CD4-positive, alpha-beta T cell treated with Interleukin-21 for 1 hour (primary cell): ENCODE measurements around the gene TBL3.

Experiments
- DNase-seq: peaks from one replicate; pipeline ENCODE4 v3.0.0-alpha.2; 2020

TBL3 gene

DNA sequence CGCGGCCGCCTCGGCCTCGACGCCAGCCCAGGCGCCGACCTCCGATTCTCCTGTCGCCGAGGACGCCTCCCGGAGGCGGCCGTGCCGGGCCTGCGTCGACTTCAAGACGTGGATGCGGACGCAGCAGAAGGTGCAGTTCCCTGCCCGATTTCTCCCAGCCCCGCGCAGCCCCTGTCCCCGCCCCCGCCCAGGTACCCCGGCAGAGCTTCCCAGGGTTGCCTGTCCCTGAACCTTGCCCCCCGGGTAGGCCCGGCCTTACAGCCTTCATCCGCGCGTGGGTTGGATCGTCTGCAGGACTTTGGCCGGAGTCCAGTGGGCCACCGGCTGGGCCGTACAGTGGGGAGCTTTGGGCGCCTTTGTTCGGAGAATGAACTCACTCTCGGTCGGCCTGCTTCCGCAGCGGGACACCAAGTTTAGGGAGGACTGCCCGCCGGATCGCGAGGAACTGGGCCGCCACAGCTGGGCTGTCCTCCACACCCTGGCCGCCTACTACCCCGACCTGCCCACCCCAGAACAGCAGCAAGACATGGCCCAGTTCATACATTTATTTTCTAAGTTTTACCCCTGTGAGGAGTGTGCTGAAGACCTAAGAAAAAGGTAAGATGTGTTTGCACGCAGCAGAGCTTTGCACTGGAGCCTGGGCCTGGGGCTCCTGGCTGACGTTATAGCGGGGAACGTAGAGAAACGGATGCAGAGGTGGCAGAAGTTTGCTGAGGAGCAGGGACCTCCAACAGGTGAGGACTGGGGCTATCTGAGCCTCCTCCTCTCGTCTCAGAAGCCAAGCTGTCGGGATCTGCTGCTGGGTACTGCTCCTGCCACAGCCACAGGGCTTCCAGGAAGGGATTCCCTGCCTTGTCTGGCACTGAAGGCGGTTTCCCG lies 12.7 kb downstream of the TBL3 start:
- no peak for DNase-seq

DNA sequence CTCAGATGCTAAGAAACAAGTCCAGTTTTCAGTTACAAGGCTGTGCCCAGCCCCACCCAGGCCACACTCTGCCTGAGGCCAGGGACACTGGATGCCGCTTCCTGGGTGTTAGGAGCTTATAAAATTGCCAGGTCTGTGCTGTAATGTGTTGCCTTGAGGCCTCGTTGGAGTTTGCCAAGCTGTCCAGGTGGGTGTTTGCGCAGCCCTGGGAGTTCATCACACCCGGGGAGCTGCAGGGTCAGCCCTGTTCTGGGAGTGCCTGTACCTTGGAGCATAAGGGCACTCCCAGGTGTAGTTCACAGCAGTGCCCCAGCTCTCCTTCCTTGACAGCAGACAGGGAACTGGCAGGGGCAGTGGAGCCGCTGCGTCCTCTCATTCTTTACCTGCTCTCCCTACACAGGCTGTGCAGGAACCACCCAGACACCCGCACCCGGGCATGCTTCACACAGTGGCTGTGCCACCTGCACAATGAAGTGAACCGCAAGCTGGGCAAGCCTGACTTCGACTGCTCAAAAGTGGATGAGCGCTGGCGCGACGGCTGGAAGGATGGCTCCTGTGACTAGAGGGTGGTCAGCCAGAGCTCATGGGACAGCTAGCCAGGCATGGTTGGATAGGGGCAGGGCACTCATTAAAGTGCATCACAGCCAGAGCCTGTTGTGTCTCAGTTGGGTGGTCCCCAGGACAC lies 13.8 kb downstream of the TBL3 start:
- no peak for DNase-seq

DNA sequence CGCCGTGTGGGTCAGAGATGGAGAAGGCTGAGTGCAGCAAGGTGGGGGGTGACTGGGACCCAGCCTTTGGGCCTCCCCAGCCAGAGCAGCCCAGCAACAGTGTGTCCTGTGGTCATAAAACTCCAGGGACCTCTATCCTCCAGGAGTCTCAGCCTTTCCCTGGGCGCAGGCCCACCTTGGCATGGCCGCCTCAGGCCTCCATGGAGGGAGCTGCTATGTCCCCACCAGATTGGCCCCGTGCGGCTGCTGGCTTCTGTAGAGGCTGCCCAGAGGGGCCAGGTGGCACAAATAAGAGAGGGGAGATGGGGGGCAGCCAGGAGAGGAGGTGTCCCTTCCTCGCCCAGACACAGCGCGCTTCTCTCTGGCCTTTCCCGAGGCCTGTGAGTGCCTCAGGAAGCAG lies 15.3 kb downstream of the TBL3 start:
- DNase-seq = no peak

DNA sequence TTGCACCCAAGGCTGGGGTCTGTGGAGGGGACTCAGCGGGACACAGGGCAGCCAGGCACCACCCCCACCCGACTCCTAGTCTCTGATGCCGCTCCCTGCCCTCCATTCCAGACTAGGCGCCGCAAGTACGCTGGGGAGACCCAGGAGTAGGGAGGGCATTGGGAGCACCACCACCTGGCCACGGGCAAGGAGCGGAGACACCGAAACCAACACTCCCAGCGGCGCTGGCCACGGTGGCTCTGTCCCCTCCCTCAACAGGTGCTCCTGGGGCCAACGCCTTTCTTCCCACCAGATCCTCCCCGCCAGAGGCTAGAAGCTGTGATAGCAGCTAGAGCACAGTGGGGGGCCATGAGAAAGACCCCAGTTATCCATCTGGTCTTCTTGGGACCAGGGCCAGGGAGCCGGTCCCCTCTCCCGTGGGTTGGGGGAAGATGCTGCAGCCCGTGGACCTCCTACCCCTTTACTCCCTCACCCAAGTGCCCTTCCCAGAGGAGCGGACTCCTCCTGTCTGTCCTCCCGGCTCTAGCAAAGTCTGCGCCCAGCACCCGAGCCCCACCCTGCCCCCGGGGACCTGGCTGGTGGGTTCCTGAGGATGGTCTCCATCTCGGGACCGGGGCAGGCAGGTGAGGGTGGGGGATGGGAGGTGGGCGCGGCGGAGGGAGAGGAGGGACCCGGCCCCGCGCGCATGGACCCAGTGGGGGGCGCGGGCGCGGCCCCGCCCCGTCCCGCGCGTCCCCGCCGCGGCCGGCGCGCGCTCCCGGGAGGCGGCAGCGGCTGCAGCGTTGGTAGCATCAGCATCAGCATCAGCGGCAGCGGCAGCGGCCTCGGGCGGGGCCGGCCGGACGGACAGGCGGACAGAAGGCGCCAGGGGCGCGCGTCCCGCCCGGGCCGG lies 17.6 kb downstream of the TBL3 start, which contains the start of gene SYNGR3:
Gene SYNGR3, plus strand, starts transcription at position 762 of the 892 bp plus-strand sequence. CDS start 133 bp downstream, outside the sequence.
- no peak for DNase-seq

DNA sequence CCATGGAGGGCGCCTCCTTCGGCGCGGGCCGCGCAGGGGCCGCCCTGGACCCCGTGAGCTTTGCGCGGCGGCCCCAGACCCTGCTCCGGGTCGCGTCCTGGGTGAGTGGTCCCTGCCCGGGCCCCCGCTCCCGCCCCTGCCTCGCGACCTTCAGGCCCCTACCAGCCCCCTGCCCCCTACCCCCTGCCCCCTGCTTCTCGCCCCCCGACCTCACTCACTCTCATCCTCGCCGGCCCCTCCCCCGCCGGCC lies 18.2 kb downstream of the TBL3 start:
- no peak for DNase-seq

DNA sequence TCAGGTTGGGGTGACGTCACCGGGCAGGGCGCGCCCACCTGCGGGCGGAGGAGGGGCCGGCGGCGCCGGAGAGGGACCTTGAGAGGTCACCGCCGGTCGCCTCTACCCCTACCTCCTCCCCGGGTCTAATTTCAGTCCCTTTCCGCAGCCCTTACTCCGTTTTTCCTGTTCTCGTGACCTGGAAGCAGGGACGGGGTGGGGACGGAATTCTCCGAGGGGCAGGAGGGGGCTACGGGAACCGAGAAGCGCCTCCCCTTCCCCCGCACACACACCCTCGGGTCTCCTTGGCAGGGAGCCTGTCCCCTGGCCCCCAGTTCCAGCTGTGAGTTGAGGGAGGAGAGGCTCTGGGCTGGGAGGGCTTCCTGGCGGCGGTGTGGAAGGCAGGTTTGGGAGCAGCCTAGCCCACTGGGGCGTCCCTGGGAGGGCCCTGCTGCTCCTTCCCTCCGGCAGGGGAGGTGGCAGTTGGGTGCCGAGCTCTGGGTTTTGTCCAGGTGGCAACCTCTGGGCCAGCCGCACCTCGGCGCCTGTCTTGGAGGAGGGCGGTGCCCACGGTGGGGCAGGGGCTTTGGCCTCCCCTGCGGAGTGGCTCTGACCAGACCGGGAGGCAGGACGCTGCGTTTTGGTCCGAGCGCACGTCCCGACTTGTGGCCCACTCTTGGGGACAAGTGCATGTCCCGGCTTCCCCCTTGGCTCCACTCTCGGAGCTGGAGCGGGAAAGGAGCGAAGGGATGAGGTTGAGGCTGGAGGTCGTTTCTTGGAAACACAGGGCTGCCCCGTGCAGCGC lies 18.7 kb downstream of the TBL3 start:
- peak; percentile 63 for DNase-seq

DNA sequence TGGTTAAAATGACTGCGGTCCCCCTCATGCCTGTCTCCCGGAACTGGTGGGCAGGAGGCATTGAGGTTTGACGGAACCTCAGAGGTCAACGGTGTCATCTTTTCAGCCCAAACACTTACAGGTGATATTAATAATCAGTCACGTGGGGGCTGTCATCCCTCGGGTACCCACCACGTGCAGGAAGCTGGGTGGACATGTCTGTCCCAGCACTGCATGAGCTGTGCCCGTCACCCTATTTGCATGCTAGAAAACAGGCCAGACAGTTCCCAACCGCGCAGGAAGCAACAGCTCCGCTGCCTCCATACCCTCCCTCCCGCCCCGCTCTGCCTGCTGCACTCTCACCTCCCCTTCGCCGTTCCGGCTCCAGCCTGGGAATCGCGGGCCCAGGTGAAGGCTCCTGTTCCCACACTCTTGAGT lies 19.3 kb downstream of the TBL3 start:
- DNase-seq = peak; percentile 73

DNA sequence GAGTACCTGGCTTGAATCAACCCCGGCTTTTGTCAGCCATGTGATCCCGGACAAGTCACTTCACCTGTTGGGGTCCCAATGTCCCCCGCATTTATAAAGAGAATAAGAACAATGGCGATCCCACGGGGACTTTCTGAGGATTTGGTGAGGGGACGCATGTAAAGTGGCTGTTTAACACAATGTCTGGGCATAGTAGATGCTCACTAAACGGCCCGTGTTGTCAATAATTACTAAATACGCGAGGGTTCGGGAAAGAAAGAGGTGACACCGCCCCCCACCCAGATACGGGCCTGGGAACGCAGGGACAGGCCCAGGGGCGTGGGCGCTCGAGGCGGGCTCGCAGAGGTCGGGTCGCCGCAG lies 19.7 kb downstream of the TBL3 start:
- no peak for DNase-seq

DNA sequence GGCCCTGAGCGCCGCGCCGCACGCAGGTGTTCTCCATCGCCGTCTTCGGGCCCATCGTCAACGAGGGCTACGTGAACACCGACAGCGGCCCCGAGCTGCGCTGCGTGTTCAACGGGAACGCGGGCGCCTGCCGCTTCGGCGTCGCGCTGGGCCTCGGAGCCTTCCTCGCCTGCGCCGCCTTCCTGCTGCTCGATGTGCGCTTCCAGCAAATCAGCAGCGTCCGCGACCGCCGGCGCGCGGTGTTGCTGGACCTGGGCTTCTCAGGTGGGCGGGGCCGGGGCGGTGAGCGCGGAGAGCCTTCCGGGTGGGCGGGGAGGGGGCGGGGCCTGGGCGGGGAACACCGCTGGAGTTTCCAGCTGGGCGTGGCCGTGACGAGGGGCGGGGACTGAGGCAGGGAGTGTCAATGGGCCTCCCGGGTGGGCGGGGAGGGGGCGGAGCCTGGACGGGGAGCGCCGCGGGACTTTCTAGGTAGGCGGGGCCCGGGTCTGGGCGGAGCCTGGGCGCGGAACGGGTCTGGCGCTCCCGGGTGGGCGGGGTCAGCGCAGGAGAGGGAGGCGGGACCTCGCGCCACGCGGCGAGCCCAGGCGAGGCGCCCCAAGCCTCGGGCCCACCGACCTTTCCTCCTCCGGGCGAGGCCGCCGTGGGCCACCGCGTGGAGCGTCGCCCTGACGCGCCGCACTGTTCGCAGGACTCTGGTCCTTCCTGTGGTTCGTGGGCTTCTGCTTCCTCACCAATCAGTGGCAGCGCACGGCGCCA lies 20.3 kb downstream of the TBL3 start:
- peak; percentile 98 for DNase-seq

DNA sequence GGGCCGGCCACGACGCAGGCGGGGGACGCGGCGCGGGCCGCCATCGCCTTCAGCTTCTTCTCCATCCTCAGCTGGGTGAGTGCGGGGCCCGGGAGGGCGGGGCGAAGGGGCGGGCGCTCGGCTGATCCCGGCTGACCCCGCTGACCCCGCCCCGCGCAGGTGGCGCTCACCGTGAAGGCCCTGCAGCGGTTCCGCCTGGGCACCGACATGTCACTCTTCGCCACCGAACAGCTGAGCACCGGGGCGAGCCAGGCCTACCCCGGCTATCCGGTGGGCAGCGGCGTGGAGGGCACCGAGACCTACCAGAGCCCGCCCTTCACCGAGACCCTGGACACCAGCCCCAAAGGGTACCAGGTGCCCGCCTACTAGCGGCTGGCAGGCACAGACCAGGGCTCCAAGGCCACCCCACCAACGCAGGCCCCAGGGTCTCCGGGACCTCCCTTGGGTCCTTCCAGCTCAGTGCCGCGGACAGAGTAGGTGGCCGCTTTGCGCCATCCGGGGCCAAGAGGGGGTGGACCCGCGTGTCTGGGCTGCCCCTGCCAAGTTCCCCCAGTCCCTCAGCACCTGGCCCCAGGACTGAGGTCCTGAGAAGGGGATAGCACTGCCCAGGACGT lies 21.0 kb downstream of the TBL3 start:
- no peak for DNase-seq

DNA sequence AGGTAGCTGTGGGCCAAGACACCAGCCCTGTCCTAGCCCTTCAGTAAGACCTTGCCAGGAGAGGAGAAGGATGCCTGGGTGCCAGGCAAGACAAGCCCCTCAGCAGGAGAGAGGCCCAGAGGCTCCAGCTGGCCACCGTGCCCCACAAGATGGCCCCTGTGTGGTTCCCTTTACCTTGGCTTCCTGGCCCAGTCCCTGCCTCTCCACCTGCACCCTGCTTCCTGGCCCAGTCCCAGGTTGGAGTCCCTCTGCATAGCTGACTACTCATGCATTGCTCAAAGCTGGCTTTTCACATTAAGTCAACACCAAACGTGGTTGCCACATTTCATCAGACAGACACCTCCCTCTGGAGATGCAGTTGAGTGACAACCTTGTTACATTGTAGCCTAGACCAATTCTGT lies 21.9 kb downstream of the TBL3 start:
- DNase-seq = peak; percentile 25

DNA sequence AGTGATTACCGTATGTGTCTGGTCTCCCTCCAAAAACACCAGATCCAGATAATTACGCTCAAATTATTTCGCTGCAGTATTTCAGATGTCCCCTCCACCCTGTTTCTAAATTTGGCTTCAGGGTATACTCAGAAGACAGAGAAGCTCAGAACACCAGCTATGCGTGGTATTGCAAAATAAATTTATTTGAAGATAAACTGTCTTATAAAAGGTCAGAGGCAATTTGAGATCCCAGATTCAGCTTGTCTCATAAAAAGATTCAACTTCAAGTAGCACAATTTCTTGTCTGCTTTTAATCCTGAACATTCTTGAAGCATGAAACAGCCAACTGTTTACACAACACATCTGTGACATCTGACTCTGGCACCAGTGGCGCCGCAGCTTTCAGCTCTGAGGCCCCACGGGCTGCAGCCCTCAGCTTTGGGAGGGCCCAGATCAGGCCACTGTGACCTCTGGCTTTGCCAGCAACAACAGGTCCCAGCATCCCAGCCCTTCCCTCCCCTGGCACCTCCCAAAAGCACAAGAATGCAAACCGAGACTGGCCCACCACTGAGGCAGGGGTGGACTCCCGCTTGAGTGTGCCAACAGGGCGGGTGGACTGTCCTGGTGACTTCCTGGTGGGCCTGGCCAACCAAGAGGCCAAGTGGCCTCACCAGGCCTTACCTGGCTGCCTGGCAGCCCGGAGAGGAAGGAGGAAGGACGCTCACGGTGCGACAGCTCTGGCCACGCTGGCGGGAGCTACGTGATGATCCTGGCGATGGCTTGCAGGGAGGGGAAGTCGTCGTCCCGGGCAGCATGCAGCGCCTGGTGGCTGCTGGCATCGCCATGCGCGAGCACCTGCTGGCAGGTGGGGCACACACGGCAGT lies 25.9 kb downstream of the TBL3 start:
- DNase-seq = no peak

DNA sequence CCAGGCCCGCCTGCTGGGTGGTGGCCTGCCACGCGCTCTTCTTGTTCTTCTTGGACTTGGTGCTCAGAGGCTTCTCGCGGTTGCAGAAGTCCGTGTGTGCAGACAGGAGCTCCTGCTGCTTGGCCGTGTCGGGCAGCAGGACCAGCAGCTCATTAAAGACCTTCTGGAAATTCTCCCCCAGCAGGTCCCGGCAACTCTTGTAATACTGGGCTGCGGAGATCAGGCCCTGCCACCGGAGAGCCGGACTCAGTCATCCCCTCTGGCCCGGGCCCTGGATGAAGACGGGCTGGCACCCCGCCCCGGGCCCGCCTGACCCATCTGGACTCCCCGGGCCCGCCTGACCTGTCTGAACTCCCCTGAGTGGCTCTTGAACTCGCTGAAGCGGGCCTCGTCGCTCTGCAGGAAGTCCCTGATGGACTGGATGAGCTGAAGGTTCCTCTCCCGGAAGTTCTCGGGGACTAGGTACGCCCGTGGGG lies 26.5 kb downstream of the TBL3 start:
- no peak for DNase-seq

DNA sequence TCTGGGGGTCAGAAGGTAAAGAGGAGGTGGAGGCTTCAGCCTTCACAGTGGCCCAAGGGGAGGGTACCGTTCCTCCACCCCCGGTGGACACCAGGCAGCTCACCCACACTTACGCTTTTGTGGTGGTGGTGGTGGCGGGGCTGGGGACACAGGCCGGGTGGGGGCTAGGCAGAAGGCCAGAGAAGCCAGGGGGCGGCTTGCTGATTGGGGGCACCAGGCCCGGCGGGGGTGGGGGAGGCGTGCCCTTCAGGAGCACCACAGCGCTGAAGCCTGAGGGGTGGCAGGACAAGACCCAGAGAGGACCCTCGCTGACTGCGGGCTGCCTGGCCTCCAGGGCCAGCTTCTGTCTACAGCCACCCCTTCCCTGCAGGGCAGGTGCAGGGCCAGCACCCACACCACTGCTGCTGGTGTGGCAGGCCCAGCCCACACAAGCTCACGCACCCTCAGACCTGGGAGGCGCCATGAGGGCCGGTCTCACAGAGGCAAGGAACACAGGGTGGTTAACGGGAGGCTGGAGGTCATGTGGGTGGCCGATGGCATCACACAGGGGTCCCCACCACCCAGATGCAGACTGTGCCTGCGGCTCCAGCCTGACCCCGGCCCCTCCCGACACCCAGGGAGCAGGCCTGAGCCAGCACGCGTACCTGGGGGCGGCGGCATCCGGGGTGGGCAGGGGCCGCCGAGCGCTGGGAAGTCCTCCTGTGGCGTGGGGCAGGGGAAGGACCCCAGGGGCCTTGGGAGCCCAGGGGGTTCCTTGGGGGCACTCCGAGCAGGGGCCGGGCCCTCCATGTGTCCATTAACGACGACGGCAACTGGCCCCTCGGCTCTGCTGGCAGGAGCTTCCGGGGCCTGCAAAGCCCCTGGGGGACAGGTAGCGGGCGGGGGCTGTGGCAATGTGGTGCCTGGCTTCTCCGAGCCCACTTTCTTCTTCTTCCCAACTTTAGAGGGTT lies 27.3 kb downstream of the TBL3 start:
- no peak for DNase-seq

DNA sequence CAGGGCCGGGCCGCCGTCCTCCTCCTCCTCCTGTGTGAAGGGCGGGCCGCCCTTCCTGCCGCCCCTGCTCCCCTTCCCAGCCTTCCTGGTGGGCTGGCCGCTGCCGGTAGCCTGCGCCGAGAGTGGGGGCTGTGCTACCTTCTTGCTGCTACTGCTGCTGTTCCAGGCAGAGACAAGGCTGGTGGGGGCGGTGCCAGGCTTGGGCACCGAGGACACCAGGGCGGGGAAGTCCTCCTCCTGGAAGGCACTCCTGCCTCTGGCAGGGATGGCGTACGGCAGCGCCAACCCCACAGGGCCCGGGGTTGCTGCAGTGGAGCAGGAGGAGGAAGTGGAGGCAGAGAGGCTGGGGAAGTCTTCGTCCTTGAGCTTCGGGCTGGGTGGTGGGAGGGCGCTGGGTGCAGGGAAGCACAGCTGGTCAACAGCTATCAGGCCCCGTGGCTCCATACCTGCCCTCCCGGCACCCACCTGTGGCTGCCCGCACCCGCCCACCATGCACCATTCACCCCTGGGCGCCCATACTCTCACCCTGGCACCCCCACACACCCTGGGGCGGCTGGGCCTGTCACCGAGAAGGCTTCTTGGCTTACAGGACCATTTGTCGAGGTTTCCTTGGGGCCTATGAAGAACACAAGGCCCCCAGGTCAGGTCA lies 28.1 kb downstream of the TBL3 start:
- DNase-seq = no peak

DNA sequence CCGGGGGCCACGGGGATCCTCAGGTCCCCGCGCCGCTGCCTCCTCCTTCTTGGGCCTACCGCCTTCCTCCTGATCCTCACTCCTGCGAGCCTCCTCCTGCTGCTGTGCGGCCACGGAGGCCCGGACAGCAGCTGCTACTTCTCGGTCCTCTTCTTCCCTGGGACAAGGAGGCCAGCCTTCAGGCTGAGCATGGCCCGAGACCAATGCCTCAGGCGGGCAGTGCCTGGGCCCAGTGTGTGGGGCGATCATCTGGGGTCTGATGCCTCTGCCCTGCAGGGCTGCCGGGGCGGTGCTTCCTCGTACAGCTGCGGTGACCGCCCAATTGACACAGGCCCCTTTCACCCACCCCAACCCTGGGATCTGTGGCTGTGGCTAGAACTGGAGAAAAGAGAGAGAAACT lies 29.2 kb downstream of the TBL3 start:
- DNase-seq = no peak

DNA sequence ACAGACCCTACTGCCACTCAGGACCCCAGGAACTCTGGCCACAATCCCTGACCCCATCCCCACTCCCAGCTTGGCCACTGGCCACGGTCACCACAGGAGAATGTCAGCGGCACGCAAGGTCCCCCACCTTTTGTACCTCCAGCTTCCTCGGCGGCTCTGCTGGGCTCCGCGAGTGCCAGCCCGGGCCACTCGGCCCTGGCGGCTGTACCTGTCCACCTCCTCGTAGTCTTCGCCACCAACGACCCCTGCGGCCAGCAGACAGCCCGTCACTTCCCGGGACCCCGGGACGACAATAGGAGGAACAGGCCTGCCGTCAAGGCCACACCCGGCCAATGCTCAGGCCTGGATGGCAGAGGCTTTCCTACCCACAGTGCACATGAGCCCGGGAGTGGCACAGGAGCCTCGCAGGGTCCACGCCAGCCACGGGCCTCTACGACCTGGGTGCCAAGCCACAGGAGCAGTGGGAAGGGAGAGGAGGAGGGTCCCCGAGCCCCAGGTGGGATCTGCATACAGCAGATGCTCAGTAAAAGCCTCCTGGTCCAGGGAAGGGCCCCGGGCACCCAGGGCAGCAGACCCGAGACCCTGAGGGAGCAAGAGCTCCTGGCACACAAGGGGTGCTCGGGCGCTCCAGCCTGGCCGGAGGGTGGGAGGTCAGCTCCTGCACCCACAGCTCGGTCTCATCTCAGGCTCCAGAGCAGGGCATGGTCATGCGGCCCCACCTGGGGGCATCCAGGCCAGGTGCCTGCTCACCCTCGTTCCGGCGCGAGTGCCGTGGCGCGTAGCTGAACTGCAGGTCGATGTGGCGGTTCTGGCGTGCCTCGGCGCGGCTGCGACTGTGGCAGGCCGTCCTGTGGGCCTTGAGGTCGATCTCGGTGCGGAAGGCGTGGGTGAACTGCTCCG lies 29.9 kb downstream of the TBL3 start:
- no peak for DNase-seq
